OCI-LY3 (cell line): Measurements from ENCODE around the gene RNF5.
A peak's percentile ranks its signal among the peaks of the same experiment; 100 is the strongest.
"Not testable (repeated sequence)": the region's sequence is repeated elsewhere in the genome, so short reads cannot be mapped to it uniquely, and the experiment has no call there.

Source experiments
- H2AFZ ChIP-seq: fragments of 200-600, 300-600 bp; shearing (Covaris generic); 2 replicates; pipeline ENCODE4 v1.6.0; 2014; ENCODE audit warnings: antibody characterized with exemption, low read depth, low read length
- H3K27ac ChIP-seq: fragments of 200-600, 300-600 bp; sonication (generic); 2 replicates; pipeline ENCODE4 v1.5.1; 2014; ENCODE audit warnings: mild to moderate bottlenecking, low read length, moderate library complexity, mixed read lengths
- H3K27me3 ChIP-seq: fragments of 200-600, 300-600 bp; sonication (generic); 2 replicates; pipeline ENCODE4 v1.6.1; 2014; ENCODE audit warnings: low read depth, low read length, mixed read lengths
- H3K36me3 ChIP-seq: fragments of 200-600, 300-600 bp; sonication (generic); replicated peaks from 2 replicates; pipeline ENCODE3; 2014; ENCODE audit warnings: low read depth, low read length, mixed read lengths
- H3K4me1 ChIP-seq: fragments of 300-600, 200-600 bp; sonication (generic); 2 replicates; pipeline ENCODE4 v1.6.1; 2014; ENCODE audit warnings: low read length, mixed read lengths
- H3K4me2 ChIP-seq: fragments of 200-600, 300-600 bp; sonication (generic); 2 replicates; pipeline ENCODE4 v1.6.1; 2014; ENCODE audit warnings: low read length, mixed read lengths
- H3K4me3 ChIP-seq: fragments of 300-600, 200-600 bp; sonication (generic); 2 replicates; pipeline ENCODE4 v1.5.1; 2014; ENCODE audit warnings: antibody characterized with exemption, mild to moderate bottlenecking, low read length, moderate library complexity
- H3K79me2 ChIP-seq: fragments of 300-600, 200-600 bp; shearing (Covaris generic); 2 replicates; pipeline ENCODE4 v1.6.1; 2014; ENCODE audit warnings: mild to moderate bottlenecking, low read length, mixed read lengths
- H3K9ac ChIP-seq: fragments of 300-600, 200-600 bp; shearing (Covaris generic); 2 replicates; pipeline ENCODE4 v1.6.0; 2014; ENCODE audit warnings: mild to moderate bottlenecking, low read length, moderate library complexity
- H3K9me3 ChIP-seq: fragments of 200-600, 300-600 bp; shearing (Covaris generic); 2 replicates; pipeline ENCODE4 v1.6.1; 2014; ENCODE audit warnings: low read length, mixed read lengths; ENCODE audit not compliant: insufficient read depth
- H4K20me1 ChIP-seq: fragments of 200-600, 300-600 bp; sonication (generic); 2 replicates; pipeline ENCODE4 v1.6.1; 2016; ENCODE audit warnings: low read length, mixed read lengths; ENCODE audit not compliant: insufficient read depth
- CTCF ChIP-seq: fragments of 200-600, 300-600 bp; sonication (generic); IDR thresholded peaks from 2 replicates; pipeline ENCODE4 v1.5.1; 2014; ENCODE audit warnings: antibody characterized with exemption, low read length, low read depth
- EZH2phosphoT487 ChIP-seq: fragments of 200-600 bp; shearing (Covaris generic); IDR thresholded peaks from 2 replicates; pipeline ENCODE4 v1.6.1; 2018; ENCODE audit warnings: antibody characterized with exemption, mixed run types, low read depth

RNF5 gene

GRCh38 chr6:32183483-32184083, 5.4 kb downstream of the RNF5 start:
- no peaks in the 10 kb centered on the region for H3K9me3 ChIP-seq
- no peaks in the 10 kb centered on the region for H4K20me1 ChIP-seq
- H3K4me2 ChIP-seq: no peak overlapping the region
- H3K36me3 ChIP-seq: peaks cover 20% of the 10 kb centered on the region
- no peak overlapping the region for H2AFZ ChIP-seq
- peaks cover 34% of the 10 kb centered on the region for H3K4me1 ChIP-seq
- TF ChIP-seq CTCF (no peak), EZH2phosphoT487 (no peak)
- no peak overlapping the region for H3K9ac ChIP-seq
- H3K27me3 ChIP-seq: no peaks in the 10 kb centered on the region
- no peak overlapping the region for H3K4me3 ChIP-seq
- no peak overlapping the region for H3K27ac ChIP-seq
- peaks cover 24% of the 10 kb centered on the region for H3K79me2 ChIP-seq

GRCh38 chr6:32184084-32184640, 6.0 kb downstream of the RNF5 start, which contains the start of gene AGER:
Gene AGER (minus strand): TSS chr6:32184253. CDS start chr6:32184222, 31 bp downstream.
- Histone ChIP-seq H3K9ac (no peak within 1 kb of the TSS), H3K27ac (peak within 1 kb of the TSS; percentile 41; the same call in 1 of the 2 replicates)

GRCh38 chr6:32185681-32186131, 7.5 kb downstream of the RNF5 start:
- H3K9ac ChIP-seq, H3K27me3 ChIP-seq, H3K9me3 ChIP-seq, H2AFZ ChIP-seq, H4K20me1 ChIP-seq, H3K4me3 ChIP-seq: not testable (repeated sequence)
- H3K79me2 ChIP-seq: peaks cover 34% of the 10 kb centered on the region
- peaks cover 33% of the 10 kb centered on the region for H3K4me1 ChIP-seq
- peak overlapping the region; percentile 76 for H3K27ac ChIP-seq
- peaks cover 27% of the 10 kb centered on the region for H3K36me3 ChIP-seq
- peak overlapping the region; percentile 28 for H3K4me2 ChIP-seq

More at GRCh38 chr6:32184084-32184640, 6.0 kb downstream of the RNF5 start, which contains the start of gene AGER:
- Histone ChIP-seq H3K4me2 (0 out of 2 replicates have a peak within 1 kb of the TSS, but pooled peaks have one; percentile 24), H3K9me3 (no peaks in the 10 kb centered on the region), H3K27me3 (no peaks in the 10 kb centered on the region), H3K4me3 (no peak within 1 kb of the TSS), H3K36me3 (peaks cover 24% of the 10 kb centered on the region), H3K4me1 (peaks cover 38% of the 10 kb centered on the region), H4K20me1 (no peaks in the 10 kb centered on the region), H3K79me2 (peaks cover 24% of the 10 kb centered on the region), H2AFZ (no peak within 1 kb of the TSS)
- TF ChIP-seq EZH2phosphoT487 (no peak), CTCF (no peak)

GRCh38 chr6:32186151-32186840, 8.1 kb downstream of the RNF5 start:
- peaks cover 40% of the 10 kb centered on the region for H3K79me2 ChIP-seq
- peaks cover 38% of the 10 kb centered on the region for H3K4me1 ChIP-seq
- H3K4me3 ChIP-seq, H2AFZ ChIP-seq, H4K20me1 ChIP-seq, H3K9ac ChIP-seq, H3K9me3 ChIP-seq, H3K27me3 ChIP-seq: not testable (repeated sequence)
- peak overlapping the region; percentile 76 for H3K27ac ChIP-seq
- H3K4me2 ChIP-seq: peak overlapping the region; percentile 44
- peaks cover 31% of the 10 kb centered on the region for H3K36me3 ChIP-seq
